Right lobe of liver (tissue), 4 donors: ENCODE results near the gene TECPR1.
A peak's percentile ranks its signal among the peaks of the same experiment; 100 is the strongest.

Experiments used
- CTCF ChIP-seq, 4 donors: fragments of 200-600 bp in 3 of 4; fragments of 450-650 bp in 1 of 4; IDR thresholded peaks; one replicate each; pipeline versions ENCODE4 v1.5.1 to v1.8.0; 2016 to 2022; ENCODE audit warnings: antibody characterized with exemption in 4 of 4, mild to moderate bottlenecking in 2 of 4
- POLR2A ChIP-seq: fragments of 450-650 bp; IDR thresholded peaks from one replicate; pipeline ENCODE4 v1.6.1; 2017; ENCODE audit warnings: antibody characterized with exemption, mild to moderate bottlenecking
- donor health status: DM: no; HTN: no; CAD: no.
- donor health status: DM: no; HTN: no; CAD: no.
- donor health status: DM: no; HTN: yes; CAD: no.

DNA sequence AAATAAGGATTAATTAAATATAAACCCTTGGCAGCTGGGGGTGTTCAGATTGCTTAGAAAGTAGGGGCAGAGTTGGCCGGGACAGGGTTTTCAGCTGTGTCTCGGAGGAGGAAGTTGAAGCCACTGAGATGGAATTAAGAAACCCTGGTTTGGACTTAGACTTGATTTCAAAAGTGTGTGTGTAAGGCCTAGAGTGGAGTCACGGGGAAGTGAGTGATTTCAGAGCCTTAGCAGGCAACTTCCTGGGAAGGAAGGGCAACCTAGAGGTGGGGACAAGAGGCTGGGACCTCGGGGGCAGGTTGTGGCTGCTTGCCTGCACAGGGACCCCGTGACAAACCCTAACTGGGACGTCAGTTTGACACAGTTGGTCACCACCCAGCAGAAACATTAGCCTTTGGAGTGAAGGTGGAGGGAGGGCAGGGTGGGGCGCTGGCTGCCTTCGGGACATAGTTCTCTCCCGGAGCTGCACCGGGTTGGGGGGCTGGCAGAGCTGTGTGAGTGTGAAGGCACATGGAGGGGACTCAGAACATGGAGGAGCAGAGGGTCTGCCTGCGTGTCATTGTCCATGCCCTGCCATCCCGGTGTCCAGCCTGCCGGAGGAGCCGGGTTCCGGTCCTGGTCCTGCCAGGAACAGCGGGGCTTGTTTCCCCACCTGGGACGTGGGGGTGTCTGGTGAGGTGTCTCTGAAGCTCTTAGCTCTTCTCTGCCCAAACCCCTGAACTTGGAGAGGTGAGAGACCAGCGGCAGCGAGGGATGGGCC lies 31.3 kb upstream of the TECPR1 start:
- TF ChIP-seq POLR2A (peak; percentile 65), CTCF (IDR thresholded peaks at IDR 0.05) (no peak)
